IPS DF 19.7 (cell line): ENCODE measurements around the gene CPEB3.
"Not testable (repeated sequence)": the region's sequence is repeated elsewhere in the genome, so short reads cannot be mapped to it uniquely, and the experiment has no call there.

Source experiments
- DNase-seq: peaks from one replicate; pipeline ENCODE4 v3.0.0-alpha.2; 2013; ENCODE audit warnings: low read depth, low spot score

CPEB3 gene

DNA sequence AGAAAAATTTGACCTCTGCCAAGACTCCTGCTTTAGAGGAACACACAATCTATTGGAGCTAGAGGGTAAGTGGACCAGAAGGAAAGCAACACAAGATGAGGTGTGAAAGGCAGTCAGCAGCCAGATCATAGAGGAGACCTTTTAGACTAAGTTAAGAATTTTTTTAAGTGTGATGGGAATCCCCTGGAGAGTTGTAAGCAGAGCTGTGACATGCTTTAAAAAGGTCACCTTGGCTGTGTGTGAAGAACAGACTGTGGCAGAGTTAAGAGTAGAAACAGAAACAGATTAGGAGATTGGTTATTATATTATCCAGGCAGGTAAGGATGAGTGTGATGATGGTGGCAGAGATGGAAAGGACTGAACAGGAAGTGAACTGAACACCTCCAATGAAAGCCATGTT lies 23.5 kb downstream of the CPEB3 start:
- DNase-seq = no peak

DNA sequence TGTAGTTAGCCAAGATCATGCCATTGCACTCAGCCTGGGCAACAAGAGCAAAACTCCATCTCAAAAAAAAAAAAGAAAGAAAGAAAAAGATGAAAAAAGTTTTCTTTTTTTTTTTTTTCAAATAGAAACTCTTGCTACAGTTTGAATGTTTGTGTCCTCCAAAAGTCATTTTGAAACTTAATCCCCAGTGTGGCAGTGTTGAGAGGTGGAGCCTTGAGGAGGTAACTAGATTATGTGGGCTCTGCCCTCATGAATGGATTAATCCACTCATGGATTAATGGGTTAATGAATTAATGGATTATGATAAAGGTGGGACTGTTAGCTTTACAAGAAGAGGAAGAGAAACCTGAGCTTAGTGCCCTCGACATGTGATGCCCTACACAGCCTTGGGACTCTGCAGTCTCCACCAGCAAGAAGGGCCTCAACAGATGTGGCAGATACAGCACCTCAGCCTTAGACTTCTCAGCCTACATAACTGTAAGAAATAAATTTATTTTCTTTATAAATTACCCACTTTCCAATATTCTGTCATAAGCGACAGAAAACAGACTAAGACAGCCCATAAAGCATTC lies 25.1 kb downstream of the CPEB3 start:
- DNase-seq = no peak

DNA sequence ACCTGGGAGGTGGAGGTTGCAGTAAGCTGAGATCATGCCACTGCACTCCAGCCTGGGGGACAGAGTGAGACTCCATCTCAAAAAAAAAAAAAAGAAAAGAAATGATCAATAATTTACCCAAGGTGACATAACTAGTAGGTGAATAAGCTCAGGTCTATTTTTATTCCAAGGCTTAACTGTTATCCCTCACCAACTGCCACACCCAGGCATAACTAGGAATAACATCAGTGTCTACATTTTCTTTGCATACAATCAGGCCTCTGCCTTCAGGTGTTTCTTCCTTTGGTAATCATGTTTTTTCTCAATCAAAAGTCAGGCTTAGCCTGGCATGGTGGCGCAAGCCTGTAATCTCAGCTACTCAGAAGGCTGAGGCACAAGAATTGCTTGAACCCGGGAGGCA lies 26.6 kb downstream of the CPEB3 start:
- no peak for DNase-seq

GRCh38 chr10:92263396-92263795 lies 27.5 kb downstream of the CPEB3 start:
- no peak for DNase-seq

- no peak for DNase-seq
Measured at GRCh38 chr10:92248566-92248965, 42.3 kb downstream of the CPEB3 start.

GRCh38 chr10:92244796-92245195 lies 46.1 kb downstream of the CPEB3 start:
- no peak for DNase-seq

DNA sequence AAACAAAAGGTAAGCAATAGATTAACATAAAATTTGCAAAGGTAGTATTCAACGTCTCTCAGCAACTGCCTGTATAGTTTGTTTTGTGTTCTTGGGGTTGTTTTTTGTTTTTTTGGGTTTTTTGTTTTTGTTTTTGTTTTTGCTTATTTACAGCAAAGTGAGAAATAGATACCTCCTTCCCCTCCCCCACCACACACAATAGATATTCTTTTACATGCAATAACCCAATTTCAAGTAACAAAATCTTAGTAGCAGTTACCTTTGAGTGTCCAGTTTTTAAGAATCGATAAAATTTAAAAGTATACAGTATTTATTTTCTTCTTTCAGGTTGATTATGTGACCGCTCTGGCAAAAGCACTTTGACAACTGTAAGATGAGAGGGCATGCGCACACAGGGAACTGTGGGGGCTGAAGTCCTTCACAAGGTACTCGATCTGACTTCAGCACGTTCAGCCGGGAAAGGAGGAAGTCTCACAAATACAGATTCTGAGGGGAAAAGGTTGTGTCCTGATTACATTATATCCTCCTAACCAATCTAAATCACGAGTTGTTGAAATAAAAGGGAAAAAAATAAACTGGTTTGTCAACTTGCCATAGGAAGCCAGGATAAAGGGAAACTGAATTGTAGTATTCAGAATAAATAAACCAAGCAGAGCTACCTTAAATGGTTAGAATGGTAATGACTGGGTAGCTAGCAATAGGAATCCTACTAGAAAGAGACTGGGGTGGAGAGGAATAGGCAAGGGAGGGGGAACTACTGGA lies 47.8 kb downstream of the CPEB3 start:
- peak; percentile 47 for DNase-seq

- no peak for DNase-seq
Measured at GRCh38 chr10:92242380-92242779, 48.5 kb downstream of the CPEB3 start.

GRCh38 chr10:92241501-92241900 lies 49.4 kb downstream of the CPEB3 start:
- DNase-seq = no peak

GRCh38 chr10:92241158-92241500 lies 49.7 kb downstream of the CPEB3 start:
- DNase-seq = no peak

DNA sequence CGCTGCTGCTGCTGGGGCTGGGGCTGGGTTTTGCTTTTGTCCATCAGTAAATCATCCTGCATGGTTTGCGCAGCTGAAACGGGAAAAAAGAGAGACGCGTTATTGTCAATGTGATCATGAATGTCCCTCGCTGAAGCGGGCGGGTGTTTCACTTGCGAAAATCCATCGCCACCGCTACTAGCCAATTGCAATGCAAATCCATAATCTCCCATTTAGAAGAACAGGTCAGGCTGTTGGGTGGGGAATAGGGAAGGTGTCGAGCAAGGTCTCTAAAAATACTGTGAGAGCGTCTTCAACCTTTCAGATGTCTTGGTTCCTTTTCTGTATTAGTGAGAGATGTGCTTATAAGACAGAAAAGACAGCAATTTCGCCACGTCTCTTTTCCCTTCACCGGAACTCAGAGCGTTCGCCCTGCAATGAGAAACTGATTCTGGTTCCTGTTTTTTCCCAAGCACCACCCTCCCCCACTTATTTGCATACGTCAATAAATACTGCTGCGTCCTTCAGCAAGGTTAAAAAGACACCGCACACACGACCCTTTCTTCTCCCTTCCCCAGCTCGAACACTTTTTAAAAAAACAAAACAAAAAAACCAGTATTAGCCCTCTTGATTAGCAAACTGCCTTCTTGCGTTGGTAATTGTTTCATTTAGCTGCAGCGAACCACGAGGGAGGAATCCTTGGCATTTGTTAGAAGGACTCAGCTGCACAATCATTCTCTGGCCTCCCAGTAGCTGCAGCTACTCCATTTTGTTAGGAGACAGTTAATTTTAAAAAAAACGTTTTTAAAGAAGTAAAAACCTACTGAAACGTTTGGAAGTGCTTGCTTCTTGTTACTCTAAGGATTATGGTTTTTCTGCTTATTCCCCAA lies 50.4 kb downstream of the CPEB3 start:
- DNase-seq = no peak

GRCh38 chr10:92239600-92240288 lies 51.1 kb downstream of the CPEB3 start:
- DNase-seq = no peak

GRCh38 chr10:92239151-92239599 lies 51.7 kb downstream of the CPEB3 start:
- no peak for DNase-seq

DNA sequence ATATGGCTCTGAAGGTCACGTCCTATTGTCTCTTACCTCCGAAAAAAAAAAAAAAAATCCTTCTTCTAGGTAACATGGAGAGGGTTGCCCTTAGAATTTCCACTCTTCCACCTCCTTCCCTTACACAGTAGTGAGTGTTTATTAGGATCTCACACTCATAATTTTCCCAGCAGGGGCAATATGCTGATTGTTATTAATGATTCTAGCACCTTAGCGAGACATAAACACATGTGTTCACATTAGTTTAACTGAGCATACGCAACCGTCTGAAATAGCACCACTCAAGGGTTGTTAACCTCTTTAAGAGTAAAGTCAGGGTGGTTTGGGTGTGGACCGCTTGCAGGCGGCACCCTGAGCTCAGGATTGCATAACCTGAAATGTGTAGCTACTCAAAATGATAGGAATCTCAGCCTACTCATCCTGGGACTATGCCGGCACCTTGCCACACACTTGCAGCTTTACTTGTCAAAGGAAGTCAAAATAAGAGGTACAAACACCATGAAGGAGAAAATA lies 52.2 kb downstream of the CPEB3 start:
- DNase-seq = no peak

DNA sequence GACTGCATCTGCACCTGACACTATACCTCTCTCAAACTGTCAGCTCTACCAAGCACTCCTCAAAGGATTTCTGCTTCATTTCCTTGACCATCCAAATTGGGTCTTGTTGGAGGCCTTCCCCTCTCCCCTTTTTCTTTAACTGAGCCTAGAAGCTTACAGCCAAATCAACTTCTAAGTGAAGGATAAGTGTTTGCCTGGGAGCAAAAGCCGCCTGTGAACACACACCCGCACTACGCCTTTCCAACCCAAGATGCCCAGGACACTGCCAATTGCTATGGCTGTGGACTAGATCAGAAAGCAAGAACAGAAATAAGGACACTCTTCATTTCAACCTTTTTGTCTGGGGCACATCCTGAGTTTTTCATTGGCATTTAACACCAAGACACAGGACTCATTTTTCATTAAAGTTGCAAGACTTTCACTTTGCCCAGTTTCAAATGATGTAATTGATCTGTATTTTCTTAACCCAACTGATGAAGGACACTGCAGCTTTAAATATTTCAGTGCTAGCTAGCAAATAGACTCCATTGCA lies 52.8 kb downstream of the CPEB3 start:
- no peak for DNase-seq

DNA sequence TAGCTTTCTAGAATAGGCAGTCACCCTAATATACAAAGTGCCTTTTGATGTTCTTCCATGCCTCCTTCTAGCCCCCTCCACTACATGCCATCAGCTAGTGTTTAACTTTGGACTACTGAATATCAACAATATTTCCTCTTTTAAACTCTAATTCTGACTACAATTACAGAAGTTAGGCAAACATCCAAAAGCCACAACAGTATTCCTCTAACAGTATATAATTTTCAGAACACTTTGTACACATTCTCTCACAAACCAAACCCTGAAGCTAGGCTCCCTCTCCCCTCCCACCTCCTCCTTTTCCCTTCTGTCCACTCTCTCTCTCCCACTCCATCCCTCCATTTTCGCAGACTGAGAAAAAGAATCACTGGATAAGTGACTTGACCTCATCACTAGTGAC lies 59.7 kb downstream of the CPEB3 start:
- DNase-seq = no peak

DNA sequence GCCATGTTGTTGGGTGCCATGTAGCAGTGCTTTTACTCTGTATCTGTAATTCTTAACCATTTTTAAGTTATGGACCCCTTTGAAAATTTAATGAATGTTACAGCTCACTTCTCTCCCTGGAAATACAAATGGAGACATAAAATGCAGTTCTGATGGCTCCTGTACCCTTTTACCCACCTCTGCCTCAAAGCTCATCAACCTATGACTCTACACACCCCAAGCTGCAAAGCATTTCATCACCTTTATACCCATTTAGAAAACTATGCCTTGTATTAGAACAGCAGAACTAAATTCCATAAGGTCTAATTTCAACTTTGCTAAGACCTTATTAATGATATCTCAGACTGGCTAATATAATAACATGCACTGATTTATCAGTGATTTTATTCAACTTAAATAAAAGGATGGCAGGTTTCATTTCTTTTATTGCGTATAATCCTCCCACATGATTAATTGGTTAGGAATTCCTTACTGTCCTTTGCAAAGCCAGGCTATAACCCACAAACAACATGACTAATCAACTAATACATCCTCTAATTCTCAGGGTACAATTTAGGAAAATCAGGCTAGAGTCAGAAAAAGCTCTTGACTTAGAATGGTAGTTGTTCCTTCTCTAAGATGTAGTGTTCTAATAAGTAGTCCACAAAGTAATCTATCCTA lies 68.1 kb downstream of the CPEB3 start:
- no peak for DNase-seq

DNA sequence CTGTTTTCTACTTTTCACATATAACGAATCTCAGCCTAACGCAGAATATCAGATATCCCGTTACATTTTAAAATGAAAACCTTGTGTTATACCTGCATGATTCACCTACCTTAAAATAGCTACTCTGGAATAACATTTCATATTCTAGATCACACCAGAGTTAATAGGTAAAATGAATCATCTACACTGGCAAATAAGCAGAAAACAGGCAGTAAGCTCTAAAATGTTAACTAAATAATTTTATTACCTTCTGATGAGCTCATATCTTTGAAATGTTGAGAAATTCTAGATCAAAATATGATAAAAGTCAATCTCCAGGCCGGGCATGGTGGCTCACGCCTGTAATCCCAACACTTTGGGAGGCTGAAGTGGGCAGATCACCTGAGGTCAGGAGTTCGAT lies 71.3 kb downstream of the CPEB3 start:
- DNase-seq = no peak

GRCh38 chr10:92218569-92218968 lies 72.3 kb downstream of the CPEB3 start:
- DNase-seq = no peak

- peak; percentile 50 for DNase-seq
Measured at GRCh38 chr10:92216608-92217007, 74.3 kb downstream of the CPEB3 start.

GRCh38 chr10:92215222-92215621 lies 75.7 kb downstream of the CPEB3 start:
- DNase-seq = not testable (repeated sequence)
